Gastroesophageal sphincter (tissue), 4 donors: Measurements from ENCODE around the gene KHDRBS2. TPM values are rescaled to one million over a fixed set of nuclear protein-coding genes. Genes with fewer than 3 reads are reported as not detected.

Experiments
- ATAC-seq: fragments of 150-250 bp; one replicate; pipeline ENCODE4 v1.9.1; 2016; ENCODE audit warnings: mild to moderate bottlenecking, moderate library complexity
- H3K27ac ChIP-seq, 4 donors: fragments of 200-600 bp; sonication (generic) in 3 of 4; 1 replicate in 3 of 4; 2 replicates in 1 of 4; pipeline ENCODE4 v1.5.1; 2016 to 2019
- H3K27me3 ChIP-seq: fragments of 200-600 bp; sonication (generic); one replicate; pipeline ENCODE4 v1.5.1; 2019
- H3K36me3 ChIP-seq, 2 donors: fragments of 200-600 bp; sonication (generic); one replicate each; pipeline ENCODE4 v1.5.1; 2019; ENCODE audit warnings: control low read depth in 1 of 2
- H3K4me1 ChIP-seq, 3 donors: fragments of 200-600 bp; sonication (generic); 1 replicate in 2 of 3; 2 replicates in 1 of 3; pipeline ENCODE4 v1.5.1; 2016 to 2019; ENCODE audit warnings: control low read depth in 2 of 3
- H3K4me3 ChIP-seq, 2 donors: fragments of 200-600 bp; sonication (generic); one replicate each; pipeline ENCODE4 v1.5.1; 2019; ENCODE audit warnings: mild to moderate bottlenecking in 1 of 2, moderate library complexity in 1 of 2
- H3K9me3 ChIP-seq, 3 donors: fragments of 200-600 bp; sonication (generic); one replicate each; pipeline ENCODE4 v1.5.1; 2017 to 2019; ENCODE audit warnings: control low read depth in 2 of 3
- CTCF ChIP-seq, 4 experiments: fragments of 200-600 bp in 2 of 4; fragments of 450-650 bp in 2 of 4; sonication (generic) in 1 of 4; IDR thresholded peaks; one replicate each; pipeline ENCODE4 v1.5.1; 2017 to 2019; ENCODE audit warnings: antibody characterized with exemption in 4 of 4, mild to moderate bottlenecking in 2 of 4, moderate library complexity in 2 of 4
- EP300 ChIP-seq: sonication (generic); formaldehyde crosslinking; IDR thresholded peaks from one replicate; pipeline ENCODE4 v1.6.1; 2017; ENCODE audit warnings: antibody characterized with exemption, mild to moderate bottlenecking
- POLR2A ChIP-seq, 2 donors: fragments of 450-650 bp; IDR thresholded peaks; one replicate each; pipeline ENCODE4 v1.6.1; 2017; ENCODE audit warnings: antibody characterized with exemption in 2 of 2, mild to moderate bottlenecking in 2 of 2, moderate library complexity in 1 of 2
- POLR2AphosphoS5 ChIP-seq: sonication (generic); formaldehyde crosslinking; IDR thresholded peaks from one replicate; pipeline ENCODE4 v1.6.1; 2017; ENCODE audit warnings: antibody characterized with exemption
- WGBS, 2 donors: methylation state at CpG; one replicate each; pipeline ENCODE4 v1.1.5; 2018; ENCODE audit warnings: low coverage in 1 of 2; 5-methylcytosine and 5-hydroxymethylcytosine counted together
- total RNA-seq, 4 donors: library from RNA; depleted of rRNA; stranded (reverse); fragments of >200 nt; gene quantifications; one replicate each; pipeline ENCODE4 v1.1.0, GENCODE V29; 2016

The KHDRBS2 gene
- total RNA-seq, 4 donors from 2014 or later = 0.62 to 0.81 TPM; not detected in 2

GRCh38 chr6:62146954-62147853, 138.8 kb downstream of the KHDRBS2 start:
- Histone ChIP-seq H3K36me3 (no peaks in the 10 kb centered on the region), H3K4me3 (no peak overlapping the region), H3K9me3 (no peaks in the 10 kb centered on the region), H3K4me1 (peaks cover 0 to 6% (median 0%) of the 10 kb centered on the region in 3 donors), H3K27ac (no peak overlapping the region), H3K27me3 (no peaks in the 10 kb centered on the region)
- TF ChIP-seq EP300 = no peak
- TF ChIP-seq POLR2AphosphoS5 = no peak
- no peak for TF ChIP-seq CTCF (IDR thresholded peaks at IDR 0.05)
- TF ChIP-seq POLR2A (IDR thresholded peaks at IDR 0.05) = no peak
- ATAC-seq = no peak
- 7 to 20% methylated on average over 4 of the region's 4 CpGs for WGBS, 2 donors

GRCh38 chr6:62129127-62129526, 156.9 kb downstream of the KHDRBS2 start:
- TF ChIP-seq EP300 (no peak), POLR2AphosphoS5 (no peak), CTCF (IDR thresholded peaks at IDR 0.05) (no peak), POLR2A (IDR thresholded peaks at IDR 0.05) (no peak)
- Histone ChIP-seq H3K9me3 (no peaks in the 10 kb centered on the region), H3K4me3 (no peak overlapping the region), H3K4me1 (no peaks in the 10 kb centered on the region), H3K27me3 (no peaks in the 10 kb centered on the region), H3K36me3 (no peaks in the 10 kb centered on the region), H3K27ac (no peak overlapping the region)
- no peak for ATAC-seq
- 50% methylated on average over 1 of the region's 1 CpG for WGBS, 2 donors

GRCh38 chr6:62119401-62119800, 166.6 kb downstream of the KHDRBS2 start:
- no peaks in the 10 kb centered on the region for H3K4me1 ChIP-seq
- no peak for ATAC-seq
- WGBS, 2 donors = 100% methylated on average over 1 of the region's 1 CpG; no CpG with 5 or more reads in 1 of the 2 donors

GRCh38 chr6:62103186-62103859, 182.7 kb downstream of the KHDRBS2 start:
- TF ChIP-seq EP300 (no peak), POLR2AphosphoS5 (no peak), POLR2A (IDR thresholded peaks at IDR 0.05) (no peak), CTCF (IDR thresholded peaks at IDR 0.05) (no peak)
- Histone ChIP-seq H3K4me1 (no peaks in the 10 kb centered on the region), H3K36me3 (no peaks in the 10 kb centered on the region), H3K4me3 (no peak overlapping the region), H3K27ac (no peak overlapping the region), H3K9me3 (peaks cover 0 to 7% (median 0%) of the 10 kb centered on the region in 3 donors), H3K27me3 (no peaks in the 10 kb centered on the region)
- 100% methylated on average over 1 of the region's 8 CpGs; no CpG with 5 or more reads in 1 of the 2 donors for WGBS, 2 donors
- ATAC-seq = no peak

More at GRCh38 chr6:62119401-62119800, 166.6 kb downstream of the KHDRBS2 start:
- H3K36me3 ChIP-seq = no peaks in the 10 kb centered on the region
- peaks cover 0 to 14% (median 0%) of the 10 kb centered on the region in 3 donors for H3K9me3 ChIP-seq
- TF ChIP-seq POLR2A (IDR thresholded peaks at IDR 0.05) (no peak), CTCF (IDR thresholded peaks at IDR 0.05) (no peak), EP300 (no peak), POLR2AphosphoS5 (no peak)
- no peak overlapping the region for H3K27ac ChIP-seq
- H3K27me3 ChIP-seq = no peaks in the 10 kb centered on the region
- H3K4me3 ChIP-seq = no peak overlapping the region
